ENCODE measurements around the gene KRT20. TPM values are rescaled to one million over a fixed set of nuclear protein-coding genes. Genes with fewer than 3 reads are reported as not detected.

Gene KRT20
- total and polyA plus RNA-seq, 8 donors, result 3.9 to 370 (median 86.5) TPM; not detected in 2

GRCh38 chr17:40910441-40910841 is 25.4 kb upstream of the KRT20 start:
- intact Hi-C loops (cut with DNase I; ENCODE audit: low total_unique reads), result no loop called here

GRCh38 chr17:40909755-40910154 is 24.7 kb upstream of the KRT20 start:
- no peaks in the 10 kb centered on the region for H3K9me3 ChIP-seq
- TF ChIP-seq EP300 (IDR thresholded peaks at IDR 0.05) (no peak), POLR2AphosphoS5 (IDR thresholded peaks at IDR 0.05) (peak in 1 of 3 donors; percentile 17)
- H3K36me3 ChIP-seq, result no peaks in the 10 kb centered on the region
- WGBS, 5 donors, result 34 to 44% (median 38%) methylated on average over 4 of the region's 4 CpGs
- intact Hi-C loops (cut with DNase I; ENCODE audit: low total_unique reads), result loop anchor here (10.0 kb wide), 2 partner anchors 415 to 745 kb away; no protein-coding TSS in a partner anchor
- peaks cover 0 to 16% (median 0%) of the 10 kb centered on the region in 3 donors for H3K27me3 ChIP-seq
- peaks cover 0 to 9% (median 6%) of the 10 kb centered on the region in 4 donors for H3K4me1 ChIP-seq
- DNase-seq, result no peak
- no peak overlapping the region for H3K4me3 ChIP-seq
- H3K27ac ChIP-seq, result peak overlapping the region in 2 of 5 donors; percentile 7 to 30

More at GRCh38 chr17:40910441-40910841, 25.4 kb upstream of the KRT20 start:
- TF ChIP-seq POLR2AphosphoS5 (IDR thresholded peaks at IDR 0.05), result no peak
- no peak for TF ChIP-seq EP300 (IDR thresholded peaks at IDR 0.05)
- TF ChIP-seq, protein P1, sequence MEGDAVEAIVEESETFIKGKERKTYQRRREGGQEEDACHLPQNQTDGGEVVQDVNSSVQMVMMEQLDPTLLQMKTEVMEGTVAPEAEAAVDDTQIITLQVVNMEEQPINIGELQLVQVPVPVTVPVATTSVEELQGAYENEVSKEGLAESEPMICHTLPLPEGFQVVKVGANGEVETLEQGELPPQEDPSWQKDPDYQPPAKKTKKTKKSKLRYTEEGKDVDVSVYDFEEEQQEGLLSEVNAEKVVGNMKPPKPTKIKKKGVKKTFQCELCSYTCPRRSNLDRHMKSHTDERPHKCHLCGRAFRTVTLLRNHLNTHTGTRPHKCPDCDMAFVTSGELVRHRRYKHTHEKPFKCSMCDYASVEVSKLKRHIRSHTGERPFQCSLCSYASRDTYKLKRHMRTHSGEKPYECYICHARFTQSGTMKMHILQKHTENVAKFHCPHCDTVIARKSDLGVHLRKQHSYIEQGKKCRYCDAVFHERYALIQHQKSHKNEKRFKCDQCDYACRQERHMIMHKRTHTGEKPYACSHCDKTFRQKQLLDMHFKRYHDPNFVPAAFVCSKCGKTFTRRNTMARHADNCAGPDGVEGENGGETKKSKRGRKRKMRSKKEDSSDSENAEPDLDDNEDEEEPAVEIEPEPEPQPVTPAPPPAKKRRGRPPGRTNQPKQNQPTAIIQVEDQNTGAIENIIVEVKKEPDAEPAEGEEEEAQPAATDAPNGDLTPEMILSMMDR (IDR thresholded peaks at IDR 0.05), result no peak
- TF ChIP-seq POLR2A (IDR thresholded peaks at IDR 0.05), result no peak
- H3K36me3 ChIP-seq, result no peaks in the 10 kb centered on the region
- no peak overlapping the region for H3K4me3 ChIP-seq
- 60 to 77% (median 66%) methylated on average over 3 of the region's 3 CpGs for WGBS, 5 donors
- H3K27me3 ChIP-seq, result peaks cover 0 to 11% (median 0%) of the 10 kb centered on the region in 3 donors
- DNase-seq, result no peak
- H3K4me1 ChIP-seq, result peaks cover 0 to 9% (median 6%) of the 10 kb centered on the region in 4 donors
- H3K27ac ChIP-seq, result peak overlapping the region in 2 of 5 donors; percentile 7 to 30
- H3K9me3 ChIP-seq, result no peaks in the 10 kb centered on the region

- H3K36me3 ChIP-seq, result no peaks in the 10 kb centered on the region
- H3K4me3 ChIP-seq, result no peak overlapping the region
- WGBS, 5 donors, result 0 to 1% (median 1%) methylated on average over 5 of the region's 5 CpGs
- DNase-seq, result peak; percentile 81 to 95
- H3K27ac ChIP-seq, result peak overlapping the region in 1 of 5 donors; percentile 30
- TF ChIP-seq POLR2AphosphoS5 (IDR thresholded peaks at IDR 0.05), result peak in 1 of 3 donors; percentile 70
- no peak for TF ChIP-seq EP300 (IDR thresholded peaks at IDR 0.05)
- TF ChIP-seq, protein P1 (IDR thresholded peaks at IDR 0.05), result peak in 5 of 7 experiments; percentile 44 to 86 (median 72)
- H3K9me3 ChIP-seq, result no peaks in the 10 kb centered on the region
- H3K27me3 ChIP-seq, result peaks cover 0 to 16% (median 0%) of the 10 kb centered on the region in 3 donors
- intact Hi-C loops (cut with DNase I; ENCODE audit: low total_unique reads), result loop anchor here (10.0 kb wide), 2 partner anchors 415 to 745 kb away; no protein-coding TSS in a partner anchor
- H3K4me1 ChIP-seq, result peaks cover 0 to 9% (median 6%) of the 10 kb centered on the region in 4 donors
Measured at GRCh38 chr17:40909351-40909750, 24.3 kb upstream of the KRT20 start.

DNA sequence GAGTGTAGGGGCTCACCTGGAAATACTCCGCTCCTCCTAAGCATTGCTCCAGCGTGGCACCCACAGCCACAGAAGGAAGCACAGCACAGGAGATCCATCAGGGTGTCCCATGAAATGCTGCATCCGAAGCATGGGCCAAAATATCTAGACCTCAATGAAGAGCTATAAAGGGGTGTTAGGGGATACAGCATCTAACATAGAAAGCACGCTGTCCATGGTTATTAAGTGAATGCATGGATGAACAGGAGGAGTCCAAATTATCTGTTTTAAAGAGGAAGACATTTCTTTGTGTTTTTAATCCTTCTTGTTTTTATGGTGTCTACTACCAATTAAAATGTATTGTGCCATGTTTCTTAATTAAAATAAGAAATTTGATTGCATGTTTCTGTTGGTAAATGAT is 21.6 kb upstream of the KRT20 start:
- H3K27me3 ChIP-seq, result peaks cover 0 to 16% (median 0%) of the 10 kb centered on the region in 3 donors
- no peaks in the 10 kb centered on the region for H3K9me3 ChIP-seq
- H3K36me3 ChIP-seq, result no peaks in the 10 kb centered on the region
- no peak for DNase-seq
- no peak overlapping the region for H3K27ac ChIP-seq
- intact Hi-C loops (cut with DNase I; ENCODE audit: low total_unique reads), result loop anchor here (10.0 kb wide), 2 partner anchors 418 to 748 kb away; no protein-coding TSS in a partner anchor
- peaks cover 0 to 22% (median 6%) of the 10 kb centered on the region in 4 donors for H3K4me1 ChIP-seq
- H3K4me3 ChIP-seq, result no peak overlapping the region
- no peak for TF ChIP-seq EP300 (IDR thresholded peaks at IDR 0.05)
- TF ChIP-seq POLR2AphosphoS5 (IDR thresholded peaks at IDR 0.05), result no peak
- TF ChIP-seq POLR2A (IDR thresholded peaks at IDR 0.05), result no peak
- TF ChIP-seq, protein P1 (IDR thresholded peaks at IDR 0.05), result no peak
- WGBS, 5 donors, result 80 to 92% (median 90%) methylated on average over 4 of the region's 4 CpGs

- Histone ChIP-seq H3K36me3 (no peaks in the 10 kb centered on the region), H3K27me3 (peaks cover 0 to 24% (median 0%) of the 10 kb centered on the region in 3 donors), H3K27ac (no peak overlapping the region), H3K4me1 (peaks cover 0 to 22% (median 6%) of the 10 kb centered on the region in 4 donors), H3K9me3 (no peaks in the 10 kb centered on the region), H3K4me3 (no peak overlapping the region)
- intact Hi-C loops (cut with DNase I; ENCODE audit: low total_unique reads), result loop anchor here (10.0 kb wide), 2 partner anchors 419 to 749 kb away; no protein-coding TSS in a partner anchor
- WGBS, 5 donors, result 85 to 94% (median 90%) methylated on average over 5 of the region's 5 CpGs
- TF ChIP-seq EP300 (IDR thresholded peaks at IDR 0.05), result no peak
- no peak for DNase-seq
Measured at GRCh38 chr17:40905370-40905769, 20.3 kb upstream of the KRT20 start.

All from stomach (tissue), 9 donors.